B cell (primary cell): ENCODE results near the gene RGSL1. TPM values are rescaled to one million over a fixed set of nuclear protein-coding genes. Genes with fewer than 3 reads are reported as not detected.

Experiments
- ATAC-seq: fragments of 200-7000 bp; cut with Tn5 transposase; one replicate; pipeline ENCODE4 v1.10.0; 2021; ENCODE audit warnings: low read depth, mild to moderate bottlenecking, moderate number of reproducible peaks, moderate library complexity
- CTCF ChIA-PET: fragments of 350-600 bp; sonication (Branson Sonifier 250); formaldehyde crosslinking; loops from one replicate; lab custom pipeline; 2021; ENCODE audit warnings: antibody characterized with exemption, inconsistent platforms; lab: Charles Lee
- POLR2A ChIA-PET: fragments of 350-600 bp; sonication (Branson Sonifier 250); formaldehyde crosslinking; loops from one replicate; lab custom pipeline; 2021; ENCODE audit warnings: antibody characterized with exemption; lab: Charles Lee
- DNase-seq: peaks from one replicate; pipeline ENCODE4 v3.0.0; 2013
- H2AFZ ChIP-seq: 2 replicates; pipeline ENCODE4 v1.6.1; 2012; ENCODE audit warnings: mild to moderate bottlenecking, low read depth, low read length; ENCODE audit not compliant: insufficient read depth, poor library complexity, severe bottlenecking
- H3K27ac ChIP-seq, 2 donors: 1 replicate in 1 of 2; 2 replicates in 1 of 2; pipeline ENCODE4 v1.5.1; 2012 to 2013; ENCODE audit warnings: low read length in 2 of 2, mild to moderate bottlenecking in 2 of 2, moderate library complexity in 1 of 2
- H3K27me3 ChIP-seq, 4 experiments: fragments of 200-600 bp in 1 of 4; sonication (generic) in 1 of 4; replicated peaks in 1 of 4; 1 replicate in 2 of 4; 2 replicates in 2 of 4; pipeline versions ENCODE4 v1.6.1 to v1.7.0; 2013 to 2016; ENCODE audit warnings: low read length in 3 of 4, mild to moderate bottlenecking in 2 of 4, mixed read lengths in 1 of 4, moderate library complexity in 1 of 4; ENCODE audit not compliant: insufficient read depth in 4 of 4, control insufficient read depth in 3 of 4; ENCODE audit errors: control extremely low read depth in 1 of 4
- H3K36me3 ChIP-seq, 2 experiments: replicated peaks in 1 of 2; 1 replicate in 1 of 2; 2 replicates in 1 of 2; pipeline versions ENCODE4 v1.6.1 to v1.7.1; 2013; ENCODE audit warnings: low read length in 1 of 2; ENCODE audit not compliant: insufficient read depth in 2 of 2, control insufficient read depth in 1 of 2; ENCODE audit errors: control extremely low read depth in 1 of 2, extremely low read depth in 1 of 2
- H3K4me1 ChIP-seq, 2 donors: fragments of 200-600 bp in 1 of 2; sonication (generic) in 1 of 2; 1 replicate in 1 of 2; 2 replicates in 1 of 2; pipeline versions ENCODE4 v1.5.1 to v1.6.1; 2013 to 2017; ENCODE audit warnings: low read length in 2 of 2; ENCODE audit not compliant: control insufficient read depth in 2 of 2, insufficient read depth in 2 of 2
- H3K4me2 ChIP-seq: replicated peaks from 2 replicates; pipeline ENCODE3; 2012; ENCODE audit warnings: mild to moderate bottlenecking, low read depth, low read length; ENCODE audit not compliant: poor library complexity, severe bottlenecking
- H3K4me3 ChIP-seq, 5 experiments: fragments of 200-600 bp in 1 of 5; sonication (generic) in 1 of 5; 1 replicate in 3 of 5; 2 replicates in 2 of 5; pipeline versions ENCODE4 v1.5.1 to v1.7.0; 2011 to 2016; ENCODE audit warnings: low read length in 4 of 5, mild to moderate bottlenecking in 4 of 5, low read depth in 2 of 5, control low read depth in 1 of 5, moderate library complexity in 1 of 5; ENCODE audit not compliant: insufficient read depth in 1 of 5; ENCODE audit errors: control extremely low read depth in 1 of 5, extremely low read depth in 1 of 5
- H3K79me2 ChIP-seq: fragments of 200-600 bp; sonication (generic); one replicate; pipeline ENCODE4 v1.6.0; 2016; ENCODE audit warnings: low read length; ENCODE audit not compliant: control insufficient read depth, insufficient read depth
- H3K9ac ChIP-seq: fragments of 200-600 bp; sonication (generic); 2 replicates; pipeline ENCODE4 v1.6.1; 2017; ENCODE audit warnings: mild to moderate bottlenecking, low read length, moderate library complexity
- H3K9me3 ChIP-seq, 3 donors: one replicate each; pipeline versions ENCODE4 v1.6.1 to v1.7.1; 2013; ENCODE audit warnings: low read length in 2 of 3; ENCODE audit not compliant: control insufficient read depth in 2 of 3, insufficient read depth in 1 of 3; ENCODE audit errors: control extremely low read depth in 1 of 3
- H4K20me1 ChIP-seq: 2 replicates; pipeline ENCODE4 v1.6.0; 2012; ENCODE audit warnings: mild to moderate bottlenecking, low read length; ENCODE audit not compliant: insufficient read depth, control insufficient read depth, poor library complexity, severe bottlenecking
- H3K27ac Mint-ChIP-seq: one replicate; pipeline ENCODE4 v1.8.0; 2021; ENCODE audit warnings: mixed read lengths
- H3K27me3 Mint-ChIP-seq: one replicate; pipeline ENCODE4 v1.8.0; 2021; ENCODE audit warnings: mixed read lengths
- H3K4me1 Mint-ChIP-seq: one replicate; pipeline ENCODE4 v1.8.0; 2021; ENCODE audit warnings: mixed read lengths
- H3K4me3 Mint-ChIP-seq: one replicate; pipeline ENCODE4 v1.8.0; 2021; ENCODE audit warnings: mixed read lengths
- H3K9me3 Mint-ChIP-seq: one replicate; pipeline ENCODE4 v1.8.0; 2022; ENCODE audit warnings: mixed read lengths; ENCODE audit not compliant: insufficient read depth
- EZH2 ChIP-seq: IDR thresholded peaks from 2 replicates; pipeline ENCODE4 v1.6.1; 2012; ENCODE audit warnings: borderline replicate concordance, low read depth, mild to moderate bottlenecking, moderate library complexity, low read length; ENCODE audit not compliant: insufficient read depth, poor library complexity, severe bottlenecking
- WGBS: methylation state at CpG from one replicate; pipeline ENCODE4 v1.1.5; 2013; ENCODE audit warnings: missing lambda C conversion rate; ENCODE audit not compliant: insufficient coverage; 5-methylcytosine and 5-hydroxymethylcytosine counted together
- intact Hi-C: fragments of 100-400 bp; cut with micrococcal nuclease; formaldehyde crosslinking; loops from one replicate; pipeline ENCODE4 v1.10.0; 2022
- polyA plus RNA-seq: library from polyadenylated mRNA; depleted of rRNA; stranded (reverse); fragments of >200 nt; gene quantifications from 2 replicates; pipeline ENCODE4 v1.2.3, GENCODE V29; 2012
- total RNA-seq, 2 donors: library from RNA; stranded (reverse); fragments of 120-200 nt in 1 of 2; gene quantifications; 1 replicate in 1 of 2; 2 replicates in 1 of 2; pipeline versions ENCODE4 v1.2.3 to v1.2.4, GENCODE V29; 2013 to 2022
- TF ChIP-seq, protein P1 (sequence below): fragments of 200-600 bp; IDR thresholded peaks from one replicate; pipeline ENCODE4 v1.8.0; 2022; ENCODE audit warnings: antibody characterized with exemption, mild to moderate bottlenecking

RGSL1 gene
- total and polyA plus RNA-seq, 2 donors (not counting 1 experiment from before 2014, with no cell fraction given), result not detected

DNA sequence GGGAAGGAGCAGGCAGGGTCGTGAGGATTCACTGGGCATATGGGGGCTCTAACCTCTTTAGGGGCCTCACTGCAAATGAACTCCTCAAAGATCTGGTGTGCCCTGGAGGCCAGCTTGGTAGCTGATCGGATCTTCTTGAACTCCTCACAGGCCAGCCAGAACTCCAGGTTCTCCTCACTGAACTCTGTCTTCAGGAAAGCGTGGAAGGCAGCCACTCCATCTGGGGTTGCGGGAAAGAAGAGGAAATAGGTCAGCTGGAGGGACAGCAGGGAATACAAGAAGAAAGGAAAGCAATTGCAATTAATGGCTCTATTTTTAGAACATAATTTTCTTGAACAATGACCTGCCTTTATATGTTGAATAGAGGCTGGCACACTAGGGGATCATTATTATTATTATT lies 152.0 kb downstream of the RGSL1 start:
- H3K4me2 ChIP-seq, result no peak overlapping the region
- no peaks in the 10 kb centered on the region for H4K20me1 ChIP-seq
- ATAC-seq (no peak), DNase-seq (no peak)
- no peak overlapping the region for H3K9ac ChIP-seq
- no peak overlapping the region for H2AFZ ChIP-seq
- Mint-ChIP-seq H3K27ac (no peak overlapping the region), H3K4me3 (no peak overlapping the region), H3K9me3 (no peaks in the 10 kb centered on the region), H3K4me1 (no peaks in the 10 kb centered on the region), H3K27me3 (no peaks in the 10 kb centered on the region)
- WGBS, result 93% methylated on average over 1 of the region's 4 CpGs
- ChIA-PET POLR2A (interaction anchor here (1.7 kb wide), 2 partner anchors 181 to 183 kb away, joined by 4 to 6 read pairs; no protein-coding TSS in a partner anchor), CTCF (interaction anchor here (0.6 to 24.5 kb wide), 18 partner anchors 9 to 228 kb away, joined by 3 to 989 read pairs (median 4); partner anchors contain the start of genes NPL and RNASEL)
- TF ChIP-seq, protein P1, sequence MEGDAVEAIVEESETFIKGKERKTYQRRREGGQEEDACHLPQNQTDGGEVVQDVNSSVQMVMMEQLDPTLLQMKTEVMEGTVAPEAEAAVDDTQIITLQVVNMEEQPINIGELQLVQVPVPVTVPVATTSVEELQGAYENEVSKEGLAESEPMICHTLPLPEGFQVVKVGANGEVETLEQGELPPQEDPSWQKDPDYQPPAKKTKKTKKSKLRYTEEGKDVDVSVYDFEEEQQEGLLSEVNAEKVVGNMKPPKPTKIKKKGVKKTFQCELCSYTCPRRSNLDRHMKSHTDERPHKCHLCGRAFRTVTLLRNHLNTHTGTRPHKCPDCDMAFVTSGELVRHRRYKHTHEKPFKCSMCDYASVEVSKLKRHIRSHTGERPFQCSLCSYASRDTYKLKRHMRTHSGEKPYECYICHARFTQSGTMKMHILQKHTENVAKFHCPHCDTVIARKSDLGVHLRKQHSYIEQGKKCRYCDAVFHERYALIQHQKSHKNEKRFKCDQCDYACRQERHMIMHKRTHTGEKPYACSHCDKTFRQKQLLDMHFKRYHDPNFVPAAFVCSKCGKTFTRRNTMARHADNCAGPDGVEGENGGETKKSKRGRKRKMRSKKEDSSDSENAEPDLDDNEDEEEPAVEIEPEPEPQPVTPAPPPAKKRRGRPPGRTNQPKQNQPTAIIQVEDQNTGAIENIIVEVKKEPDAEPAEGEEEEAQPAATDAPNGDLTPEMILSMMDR, result no peak
- no peak for TF ChIP-seq EZH2
- no peak overlapping the region for H3K27ac ChIP-seq
- intact Hi-C loops, result loop anchor here (1.0 to 5.0 kb wide), 4 partner anchors 182 to 1035 kb away; partner anchors contain the start of genes GLUL and LAMC1
- H3K4me3 ChIP-seq, result no peak overlapping the region
- H3K36me3 ChIP-seq, result no peaks in the 10 kb centered on the region
- H3K4me1 ChIP-seq, result peaks cover 19 to 22% of the 10 kb centered on the region in 2 donors
- no peaks in the 10 kb centered on the region for H3K79me2 ChIP-seq
- H3K27me3 ChIP-seq, result peaks cover 0 to 7% (median 0%) of the 10 kb centered on the region in 4 experiments
- no peaks in the 10 kb centered on the region for H3K9me3 ChIP-seq

DNA sequence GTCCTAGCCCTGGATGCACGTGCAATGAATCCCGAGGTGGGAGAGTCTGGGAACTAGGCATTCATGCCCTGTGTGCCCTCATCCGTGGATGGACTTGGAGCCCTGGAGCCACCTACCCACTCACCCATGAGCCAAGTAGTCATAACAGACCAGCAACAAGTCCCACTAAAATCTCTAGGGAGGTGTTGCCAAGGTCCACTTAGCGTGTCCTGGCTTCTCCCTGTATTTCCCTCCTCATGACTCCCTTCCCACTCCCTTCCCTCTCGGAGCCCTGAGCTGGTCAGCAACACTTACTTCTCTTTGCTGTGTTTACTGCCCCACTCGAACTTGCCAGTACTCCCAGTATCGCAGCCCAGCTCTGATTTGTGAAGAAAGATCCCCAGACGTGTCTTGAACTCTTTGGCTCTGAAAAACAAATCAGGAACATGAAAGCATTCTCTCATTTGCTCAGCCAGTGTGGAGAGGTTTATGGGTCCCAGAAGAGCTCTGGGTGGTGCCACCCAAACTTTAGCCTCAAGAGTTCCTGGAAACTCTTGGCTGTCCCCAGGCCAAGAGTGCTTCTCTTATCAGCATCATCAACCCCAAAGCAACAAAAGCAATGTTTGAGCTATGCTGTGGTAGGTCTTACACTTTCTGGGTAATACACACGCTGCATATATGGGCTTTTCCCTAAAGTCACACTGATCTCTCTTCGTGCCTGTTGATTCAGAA lies 153.1 kb downstream of the RGSL1 start:
- H3K9me3 Mint-ChIP-seq, result no peaks in the 10 kb centered on the region
- intact Hi-C loops, result loop anchor here (2.0 to 5.0 kb wide), 3 partner anchors 211 to 1034 kb away; partner anchors contain the start of genes GLUL and LAMC1
- Histone ChIP-seq H3K27me3 (peaks cover 0 to 7% (median 0%) of the 10 kb centered on the region in 4 experiments), H3K9ac (no peak overlapping the region), H3K4me2 (peak overlapping the region; percentile 94), H3K79me2 (no peaks in the 10 kb centered on the region), H3K36me3 (no peaks in the 10 kb centered on the region), H3K4me1 (peaks cover 26 to 29% of the 10 kb centered on the region in 2 donors), H3K4me3 (peak overlapping the region in 2 of 5 experiments; percentile 54 to 67), H3K9me3 (no peaks in the 10 kb centered on the region), H2AFZ (peak overlapping the region; percentile 80), H4K20me1 (no peaks in the 10 kb centered on the region), H3K27ac (no peak overlapping the region)
- no peaks in the 10 kb centered on the region for H3K27me3 Mint-ChIP-seq
- H3K4me3 Mint-ChIP-seq, result no peak overlapping the region
- H3K4me1 Mint-ChIP-seq, result peaks cover 3% of the 10 kb centered on the region
- H3K27ac Mint-ChIP-seq, result peak overlapping the region; percentile 83
- ChIA-PET CTCF (interaction anchor here (1.1 to 24.5 kb wide), 8 partner anchors 8 to 183 kb away, joined by 3 to 989 read pairs (median 6); partner anchors contain the start of genes NPL and RNASEL), POLR2A (interaction anchor here (0.6 to 2.1 kb wide), 4 partner anchors 12 to 179 kb away, joined by 3 to 10 read pairs (median 4); no protein-coding TSS in a partner anchor)
- DNase-seq (no peak), ATAC-seq (no peak)
- TF ChIP-seq, protein P1, result no peak
- TF ChIP-seq EZH2, result no peak
- WGBS, result 77% methylated on average over 8 of the region's 10 CpGs
